HUES64 (cell line): Measurements from ENCODE around the gene PI16.
A peak's percentile ranks its signal among the peaks of the same experiment; 100 is the strongest.

ENCODE experiments used
- H3K27ac ChIP-seq: 2 replicates; pipeline ENCODE4 v1.7.0; 2013; ENCODE audit warnings: low read depth, low read length, inconsistent platforms
- H3K27me3 ChIP-seq: 2 replicates; pipeline ENCODE4 v1.6.1; 2013; ENCODE audit warnings: mild to moderate bottlenecking, low read length; ENCODE audit not compliant: insufficient read depth
- H3K36me3 ChIP-seq: 2 replicates; pipeline ENCODE4 v1.6.1; 2013; ENCODE audit warnings: mild to moderate bottlenecking, low read length; ENCODE audit not compliant: insufficient read depth
- H3K4me1 ChIP-seq: 2 replicates; pipeline ENCODE4 v1.6.1; 2013; ENCODE audit warnings: mild to moderate bottlenecking, low read length, moderate library complexity; ENCODE audit not compliant: insufficient read depth
- H3K4me3 ChIP-seq: 2 replicates; pipeline ENCODE4 v1.5.1; 2013; ENCODE audit warnings: mild to moderate bottlenecking, low read length, moderate library complexity
- H3K9ac ChIP-seq: 2 replicates; pipeline ENCODE4 v1.6.1; 2013; ENCODE audit warnings: mild to moderate bottlenecking, low read depth, low read length
- H3K9me3 ChIP-seq: 2 replicates; pipeline ENCODE4 v1.6.1; 2013; ENCODE audit warnings: low read depth, low read length; ENCODE audit not compliant: insufficient read depth
- WGBS: fragments of 150-250, 120-280 bp; methylation state at CpG from one replicate; pipeline ENCODE4 v1.1.7; 2013; ENCODE audit warnings: missing lambda C conversion rate; 5-methylcytosine and 5-hydroxymethylcytosine counted together

PI16 gene

DNA sequence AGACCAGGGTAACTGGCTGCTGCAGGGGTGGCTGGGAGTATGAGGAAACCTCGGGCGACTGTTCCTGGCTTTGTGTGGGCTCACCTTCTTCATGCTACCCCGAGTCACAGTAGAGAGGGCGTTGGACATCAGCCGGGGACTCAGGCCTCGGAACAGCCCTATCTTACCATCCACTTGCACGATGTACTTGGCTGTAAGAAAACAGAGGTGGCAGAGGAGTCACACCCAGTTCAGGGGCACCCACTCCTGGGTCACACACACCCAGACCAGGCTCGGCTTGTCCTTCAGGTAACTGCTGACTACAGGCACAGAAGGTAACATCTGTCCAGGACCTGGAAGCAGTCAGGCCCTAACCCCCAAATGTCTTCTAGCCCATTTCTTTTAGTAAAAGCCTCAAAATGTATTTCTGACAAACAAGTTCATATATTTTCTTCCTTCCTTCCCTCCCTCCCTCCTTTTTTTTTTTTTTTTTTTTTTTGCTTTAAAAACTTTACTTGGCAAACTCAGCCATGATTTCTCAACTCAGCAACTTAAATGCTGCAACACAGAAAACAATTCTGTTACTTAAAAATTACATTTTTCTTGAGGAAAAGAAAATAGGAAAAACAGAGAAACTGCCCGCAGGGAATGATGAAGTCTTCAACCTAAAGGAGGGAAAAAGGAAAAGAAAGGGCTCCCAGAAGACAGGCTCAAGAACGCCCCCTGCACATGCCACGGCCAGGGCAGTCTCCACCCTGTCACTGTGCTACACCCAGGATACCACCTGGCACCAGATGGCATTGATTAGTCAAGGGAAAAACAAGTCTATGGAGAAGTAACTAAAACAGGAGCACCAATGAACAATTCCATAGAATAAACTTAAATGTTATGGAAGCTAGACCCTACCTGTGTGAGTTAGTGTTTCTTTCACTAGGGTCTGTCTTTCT, 24.1 kb downstream of the PI16 start:
- H3K27me3 ChIP-seq, result no peaks in the 10 kb centered on the region
- 96% methylated on average over 11 of the region's 11 CpGs for WGBS
- H3K27ac ChIP-seq, result no peak overlapping the region
- H3K4me3 ChIP-seq, result no peak overlapping the region
- H3K9me3 ChIP-seq, result no peaks in the 10 kb centered on the region
- no peak overlapping the region for H3K9ac ChIP-seq
- H3K4me1 ChIP-seq, result peaks cover 14% of the 10 kb centered on the region
- H3K36me3 ChIP-seq, result peaks cover 50% of the 10 kb centered on the region

DNA sequence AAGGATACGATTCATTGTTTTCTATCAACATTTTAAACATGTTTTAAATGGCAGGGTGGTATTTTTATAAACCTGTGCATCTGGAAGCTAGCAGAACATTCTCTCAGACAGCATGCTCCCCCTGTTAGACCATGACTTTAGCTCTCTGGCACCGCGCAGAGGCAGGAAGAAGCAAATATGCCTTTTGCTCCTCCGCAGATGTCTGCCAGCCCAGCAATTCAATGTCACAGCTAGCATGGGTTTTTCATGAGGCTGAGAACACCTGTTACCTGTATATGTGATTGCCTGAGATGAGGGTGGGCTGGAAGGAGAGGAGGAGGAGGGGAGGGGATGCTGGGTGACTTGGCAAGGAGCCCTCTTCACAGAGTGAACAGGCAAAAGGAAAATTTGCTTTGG, 24.8 kb downstream of the PI16 start:
- Histone ChIP-seq H3K27me3 (no peaks in the 10 kb centered on the region), H3K9ac (no peak overlapping the region), H3K4me3 (no peak overlapping the region), H3K27ac (no peak overlapping the region), H3K4me1 (peaks cover 20% of the 10 kb centered on the region), H3K36me3 (peaks cover 43% of the 10 kb centered on the region), H3K9me3 (no peaks in the 10 kb centered on the region)
- 81% methylated on average over 3 of the region's 4 CpGs for WGBS

DNA sequence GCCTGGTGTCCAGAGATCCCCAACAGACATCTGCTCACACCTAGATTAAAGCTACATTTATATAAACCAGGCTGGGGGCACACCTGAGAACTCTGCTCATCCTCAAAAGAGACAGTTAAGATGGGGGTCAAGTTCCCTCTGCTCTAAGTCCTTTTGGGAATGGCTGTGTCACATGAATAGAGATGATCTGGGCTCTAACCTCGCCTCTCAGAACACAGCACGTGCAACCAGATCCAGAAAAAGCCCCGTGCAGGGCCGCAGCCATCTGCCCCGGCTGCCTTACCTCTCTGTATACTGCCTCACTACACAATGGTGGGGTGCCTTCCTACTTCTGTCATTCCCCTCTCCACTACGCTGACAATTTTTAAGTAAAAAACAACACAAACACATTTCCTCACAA, 25.6 kb downstream of the PI16 start:
- Histone ChIP-seq H3K36me3 (peaks cover 35% of the 10 kb centered on the region), H3K9me3 (no peaks in the 10 kb centered on the region), H3K4me3 (no peak overlapping the region), H3K4me1 (peaks cover 23% of the 10 kb centered on the region), H3K9ac (no peak overlapping the region), H3K27me3 (no peaks in the 10 kb centered on the region), H3K27ac (no peak overlapping the region)
- 95% methylated on average over 6 of the region's 6 CpGs for whole genome bisulfite sequencing

DNA sequence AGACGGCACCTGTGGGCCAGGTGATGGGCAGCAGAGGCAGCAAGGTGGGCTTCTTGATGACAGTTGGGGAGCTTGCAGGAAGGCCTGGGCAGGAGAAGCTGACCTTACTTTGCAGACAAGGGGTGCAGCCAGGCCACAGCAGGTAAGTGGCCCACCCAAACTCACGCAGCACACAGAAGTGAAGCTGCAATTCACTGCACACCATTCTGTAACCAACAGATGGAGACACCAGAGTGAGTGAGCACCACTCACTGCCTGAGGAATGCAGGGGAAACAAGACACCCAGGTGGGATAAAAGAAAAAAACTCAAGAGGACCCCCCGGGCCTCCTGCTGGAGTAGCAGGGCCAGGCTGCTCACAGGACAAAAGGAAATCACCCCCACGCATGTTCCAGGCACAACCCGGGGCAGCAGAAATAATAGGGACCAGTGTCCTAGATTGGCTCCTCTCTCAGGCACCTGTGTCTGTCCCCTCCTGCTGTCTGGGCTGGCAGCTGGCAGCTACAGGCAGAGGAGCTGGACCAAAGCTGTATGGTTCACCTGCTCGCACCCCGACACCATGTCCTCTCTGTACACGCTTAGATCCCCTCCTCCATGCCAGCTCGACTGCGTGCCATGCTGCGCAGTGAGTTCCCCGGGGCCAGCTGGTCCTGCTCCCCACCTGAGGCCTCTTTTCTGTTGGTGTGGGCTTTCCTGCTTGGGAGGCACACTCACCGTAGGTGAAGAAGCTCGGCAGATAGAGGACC, 26.5 kb downstream of the PI16 start:
- 81% methylated on average over 14 of the region's 14 CpGs for WGBS
- no peak overlapping the region; the same call in 1 of the 2 replicates for H3K9ac ChIP-seq
- no peaks in the 10 kb centered on the region for H3K9me3 ChIP-seq
- H3K27me3 ChIP-seq, result no peaks in the 10 kb centered on the region
- peaks cover 26% of the 10 kb centered on the region for H3K36me3 ChIP-seq
- peaks cover 23% of the 10 kb centered on the region for H3K4me1 ChIP-seq
- H3K4me3 ChIP-seq, result no peak overlapping the region
- peak overlapping the region; percentile 43; the same call in 1 of the 2 replicates for H3K27ac ChIP-seq

DNA sequence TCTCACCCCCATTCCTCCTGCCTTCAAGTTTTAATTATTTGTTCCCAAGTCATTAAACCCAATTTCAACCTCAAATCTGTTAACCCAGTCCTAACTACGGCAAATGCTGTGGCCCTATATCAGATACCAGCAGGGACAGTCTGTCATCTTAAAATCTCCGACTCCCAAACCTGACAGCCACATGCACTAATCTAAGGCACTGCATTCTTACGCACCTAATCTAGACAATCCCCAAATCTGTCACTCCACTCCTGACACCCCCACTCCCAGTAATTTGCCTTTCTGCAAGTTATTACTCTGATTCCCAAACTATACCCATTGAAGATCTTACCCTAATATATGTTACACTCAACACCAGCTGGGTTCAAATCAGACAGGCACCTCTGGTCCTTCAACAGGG, 29.0 kb downstream of the PI16 start:
- Histone ChIP-seq H3K9me3 (no peaks in the 10 kb centered on the region), H3K4me1 (peaks cover 28% of the 10 kb centered on the region), H3K27ac (no peak overlapping the region), H3K4me3 (no peak overlapping the region), H3K27me3 (no peaks in the 10 kb centered on the region), H3K9ac (no peak overlapping the region), H3K36me3 (peaks cover 1% of the 10 kb centered on the region)
- WGBS, result 91% methylated on average over 3 of the region's 3 CpGs

DNA sequence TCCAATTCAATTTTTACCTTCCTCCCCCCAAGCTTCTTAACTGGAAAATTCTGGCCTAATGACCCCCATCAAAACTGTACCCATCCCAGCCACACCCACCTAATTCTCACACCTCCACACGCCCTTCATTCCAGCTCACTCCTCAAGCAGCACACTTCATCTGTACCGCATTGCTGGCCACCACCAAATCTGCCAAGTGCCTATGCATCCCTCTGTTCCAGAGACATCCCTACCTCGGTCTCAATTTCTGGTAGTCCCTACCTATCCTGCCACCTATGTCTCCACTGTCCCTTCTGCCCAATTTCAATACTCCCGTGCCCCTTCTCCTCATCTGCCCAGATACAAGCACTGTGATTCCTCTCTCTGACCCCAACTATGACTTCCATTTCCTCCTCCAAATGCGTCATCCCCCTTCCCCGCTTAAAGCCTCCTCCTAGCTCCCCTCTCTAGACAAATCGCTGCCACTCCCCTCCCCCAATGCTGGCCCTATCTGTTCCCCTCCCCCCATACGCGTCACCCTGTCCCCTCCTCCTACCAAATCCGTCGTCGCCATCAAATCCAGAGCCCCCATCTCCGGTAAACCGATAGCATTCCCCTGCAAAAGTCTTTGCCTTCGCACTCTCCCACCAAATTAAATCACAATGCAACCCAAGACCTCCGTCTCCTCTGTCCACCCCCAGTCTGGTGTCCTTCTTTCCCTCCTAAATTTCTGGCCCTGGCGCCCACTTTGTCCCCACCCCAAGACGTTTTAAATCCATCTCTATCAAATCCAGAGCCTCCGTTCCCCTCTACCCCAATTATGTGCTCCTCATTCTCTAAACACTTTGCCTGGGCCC, 30.3 kb downstream of the PI16 start:
- peak overlapping the region; percentile 96 for H3K9ac ChIP-seq
- H3K9me3 ChIP-seq, result no peaks in the 10 kb centered on the region
- peaks cover 28% of the 10 kb centered on the region for H3K4me1 ChIP-seq
- peak overlapping the region; percentile 38; the same call in 1 of the 2 replicates for H3K27ac ChIP-seq
- peak overlapping the region; percentile 88 for H3K4me3 ChIP-seq
- 5% methylated on average over 19 of the region's 19 CpGs for WGBS
- H3K27me3 ChIP-seq, result no peaks in the 10 kb centered on the region
- H3K36me3 ChIP-seq, result no peaks in the 10 kb centered on the region

DNA sequence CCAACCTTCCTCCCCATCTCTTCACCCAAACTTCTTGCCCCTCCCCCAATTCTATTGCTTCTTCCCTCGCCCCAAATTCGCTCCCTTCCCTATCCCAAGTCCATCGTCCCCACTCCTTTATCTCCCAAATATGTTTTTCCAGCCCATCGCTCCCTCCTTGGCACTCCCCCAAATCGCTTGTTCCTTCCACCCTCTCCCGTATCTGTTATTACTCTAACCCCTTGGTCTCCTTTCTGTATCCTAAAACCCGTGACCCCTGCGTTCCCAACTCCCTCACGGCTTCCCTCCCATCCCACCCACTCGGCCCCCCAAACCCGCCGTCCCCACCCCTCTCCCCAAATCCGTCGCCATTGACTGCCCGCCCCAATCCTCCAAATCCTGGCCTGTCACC, 30.9 kb downstream of the PI16 start:
- no peaks in the 10 kb centered on the region for H3K36me3 ChIP-seq
- H3K27ac ChIP-seq, result peak overlapping the region; percentile 87
- H3K4me1 ChIP-seq, result peaks cover 28% of the 10 kb centered on the region
- H3K4me3 ChIP-seq, result peak overlapping the region; percentile 88
- no peaks in the 10 kb centered on the region for H3K27me3 ChIP-seq
- peak overlapping the region; percentile 96 for H3K9ac ChIP-seq
- no peaks in the 10 kb centered on the region for H3K9me3 ChIP-seq
- WGBS, result 0% methylated on average over 15 of the region's 15 CpGs

- WGBS, result under 1% methylated on average over 101 of the region's 101 CpGs
- H3K27ac ChIP-seq, result peak within 1 kb of the TSS; percentile 87
- peak within 1 kb of the TSS; percentile 96 for H3K9ac ChIP-seq
- no peaks in the 10 kb centered on the region for H3K27me3 ChIP-seq
- no peaks in the 10 kb centered on the region for H3K36me3 ChIP-seq
- no peaks in the 10 kb centered on the region for H3K9me3 ChIP-seq
- H3K4me1 ChIP-seq, result peaks cover 24% of the 10 kb centered on the region
- peak within 1 kb of the TSS; percentile 88 for H3K4me3 ChIP-seq
Observed at GRCh38 chr6:36985808-36986703, 31.5 kb downstream of the PI16 start, which contains the start of gene MTCH1. Gene MTCH1, minus strand, starts transcription at chr6:36986196. Its CDS starts 23 bp downstream, at chr6:36986173.

GRCh38 chr6:36986704-36987047, 32.1 kb downstream of the PI16 start:
- peak overlapping the region; percentile 88 for H3K4me3 ChIP-seq
- H3K4me1 ChIP-seq, result peaks cover 18% of the 10 kb centered on the region
- H3K27me3 ChIP-seq, result no peaks in the 10 kb centered on the region
- peak overlapping the region; percentile 96 for H3K9ac ChIP-seq
- H3K36me3 ChIP-seq, result no peaks in the 10 kb centered on the region
- H3K27ac ChIP-seq, result peak overlapping the region; percentile 87
- WGBS, result 5% methylated on average over 7 of the region's 8 CpGs
- H3K9me3 ChIP-seq, result no peaks in the 10 kb centered on the region

DNA sequence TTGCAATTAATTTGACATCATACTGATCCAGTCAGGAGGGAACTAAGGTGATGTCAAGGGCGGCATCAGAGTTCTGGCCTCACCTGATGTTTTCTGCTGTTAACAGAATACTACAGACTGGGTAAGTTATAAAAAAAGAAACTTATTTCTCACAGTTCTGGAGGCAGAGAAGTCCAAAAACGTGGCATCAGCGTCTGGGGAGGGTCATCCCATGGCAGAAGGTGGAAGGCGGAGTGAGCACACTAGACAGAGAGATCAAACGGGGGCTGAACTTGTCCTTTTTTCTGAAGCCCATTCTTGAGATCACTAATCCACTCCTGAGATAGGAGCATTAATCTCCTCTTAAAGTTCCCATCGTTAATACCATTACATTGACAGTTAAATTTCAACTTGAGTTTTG, 34.7 kb downstream of the PI16 start:
- H3K4me3 ChIP-seq, result no peak overlapping the region
- no peaks in the 10 kb centered on the region for H3K36me3 ChIP-seq
- H3K4me1 ChIP-seq, result peaks cover 9% of the 10 kb centered on the region
- no peaks in the 10 kb centered on the region for H3K27me3 ChIP-seq
- H3K9me3 ChIP-seq, result no peaks in the 10 kb centered on the region
- 85% methylated on average over 6 of the region's 6 CpGs for WGBS
- H3K9ac ChIP-seq, result no peak overlapping the region
- no peak overlapping the region for H3K27ac ChIP-seq
